GM19043 (cell line): ENCODE measurements around the gene INSYN1.

ENCODE experiments used
- ATAC-seq: cut with Tn5 transposase; IDR thresholded peaks from one replicate; pipeline ENCODE4 v1.9.1; 2021; ENCODE audit warnings: low read depth; ENCODE audit not compliant: unreplicated experiment

INSYN1 gene

GRCh38 chr15:73779974-73780373 is 26.8 kb upstream of the INSYN1 start:
- ATAC-seq = no peak

- no peak for ATAC-seq
Measured at GRCh38 chr15:73777741-73778140, 24.6 kb upstream of the INSYN1 start.

GRCh38 chr15:73773428-73773827 is 20.3 kb upstream of the INSYN1 start:
- ATAC-seq = no peak

- no peak for ATAC-seq
Measured at GRCh38 chr15:73771385-73772045, 18.4 kb upstream of the INSYN1 start.

- no peak for ATAC-seq
Measured at GRCh38 chr15:73770050-73770449, 16.9 kb upstream of the INSYN1 start.

- ATAC-seq = no peak
Measured at GRCh38 chr15:73767806-73768501, 14.8 kb upstream of the INSYN1 start.

GRCh38 chr15:73766598-73766997 is 13.4 kb upstream of the INSYN1 start:
- ATAC-seq = no peak

- ATAC-seq = no peak
Measured at GRCh38 chr15:73765778-73766177, 12.6 kb upstream of the INSYN1 start.

GRCh38 chr15:73763931-73764330 is 10.8 kb upstream of the INSYN1 start:
- no peak for ATAC-seq

GRCh38 chr15:73760330-73761329 is 7.5 kb upstream of the INSYN1 start:
- no peak for ATAC-seq

GRCh38 chr15:73758461-73758860 is 5.3 kb upstream of the INSYN1 start:
- ATAC-seq = no peak

- no peak for ATAC-seq
Measured at GRCh38 chr15:73757571-73757970, 4.4 kb upstream of the INSYN1 start.

GRCh38 chr15:73756947-73757513 is 3.9 kb upstream of the INSYN1 start:
- ATAC-seq = no peak

- ATAC-seq = no peak
Measured at GRCh38 chr15:73756390-73756789, 3.2 kb upstream of the INSYN1 start.

GRCh38 chr15:73755946-73756345 is 2.8 kb upstream of the INSYN1 start:
- ATAC-seq = no peak

- no peak for ATAC-seq
Measured at GRCh38 chr15:73755481-73755880, 2.3 kb upstream of the INSYN1 start.

GRCh38 chr15:73754461-73754860 is 1.3 kb upstream of the INSYN1 start:
- ATAC-seq = no peak

GRCh38 chr15:73752806-73753193 is 351 bp downstream of the INSYN1 start:
- no peak for ATAC-seq

- ATAC-seq = no peak
Measured at GRCh38 chr15:73751899-73752805, 999 bp downstream of the INSYN1 start.

GRCh38 chr15:73751511-73751898 is 1.6 kb downstream of the INSYN1 start:
- no peak for ATAC-seq
